DMS 273 (cell line): ENCODE data around the gene SNX15.

ENCODE experiments used
- DNase-seq: peaks from one replicate; lab custom pipeline; 2025; ENCODE audit not compliant: unreplicated experiment; lab: John Stamatoyannopoulos, UW

Gene SNX15

DNA sequence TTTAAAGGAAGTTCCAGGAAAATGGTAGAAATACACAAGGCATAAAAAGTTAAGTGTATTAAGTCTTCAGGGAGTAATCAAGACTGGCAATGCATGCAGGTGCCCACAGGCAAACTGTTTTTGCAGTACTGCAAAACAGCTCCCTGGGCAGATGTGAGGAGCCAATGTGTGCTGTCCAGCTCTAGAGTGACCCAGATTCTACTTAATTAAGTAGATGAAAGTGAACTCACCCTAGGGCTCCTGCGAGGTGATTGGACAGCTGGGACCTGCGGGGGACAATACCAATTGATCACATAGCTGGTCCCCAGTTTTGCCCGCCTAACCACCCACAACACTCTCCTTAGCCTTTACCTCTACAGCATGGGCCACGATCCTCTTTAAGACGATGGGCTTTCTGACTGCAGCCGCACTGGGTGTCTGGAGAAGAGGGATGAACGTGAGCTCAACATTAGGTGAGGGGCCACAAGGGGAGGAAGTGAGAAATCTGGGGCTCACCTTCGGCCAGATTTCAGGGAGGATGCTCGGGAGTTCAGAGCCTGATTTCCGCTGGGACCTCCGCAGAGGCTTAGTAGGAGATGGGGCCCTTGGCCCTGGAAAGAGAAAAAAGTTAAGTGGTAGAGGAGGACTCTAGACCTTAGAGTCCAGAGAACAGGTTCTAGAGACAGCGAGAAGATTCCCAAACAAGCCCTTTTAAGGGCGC, 56.0 kb downstream of the SNX15 start:
- DNase-seq, result no peak

DNA sequence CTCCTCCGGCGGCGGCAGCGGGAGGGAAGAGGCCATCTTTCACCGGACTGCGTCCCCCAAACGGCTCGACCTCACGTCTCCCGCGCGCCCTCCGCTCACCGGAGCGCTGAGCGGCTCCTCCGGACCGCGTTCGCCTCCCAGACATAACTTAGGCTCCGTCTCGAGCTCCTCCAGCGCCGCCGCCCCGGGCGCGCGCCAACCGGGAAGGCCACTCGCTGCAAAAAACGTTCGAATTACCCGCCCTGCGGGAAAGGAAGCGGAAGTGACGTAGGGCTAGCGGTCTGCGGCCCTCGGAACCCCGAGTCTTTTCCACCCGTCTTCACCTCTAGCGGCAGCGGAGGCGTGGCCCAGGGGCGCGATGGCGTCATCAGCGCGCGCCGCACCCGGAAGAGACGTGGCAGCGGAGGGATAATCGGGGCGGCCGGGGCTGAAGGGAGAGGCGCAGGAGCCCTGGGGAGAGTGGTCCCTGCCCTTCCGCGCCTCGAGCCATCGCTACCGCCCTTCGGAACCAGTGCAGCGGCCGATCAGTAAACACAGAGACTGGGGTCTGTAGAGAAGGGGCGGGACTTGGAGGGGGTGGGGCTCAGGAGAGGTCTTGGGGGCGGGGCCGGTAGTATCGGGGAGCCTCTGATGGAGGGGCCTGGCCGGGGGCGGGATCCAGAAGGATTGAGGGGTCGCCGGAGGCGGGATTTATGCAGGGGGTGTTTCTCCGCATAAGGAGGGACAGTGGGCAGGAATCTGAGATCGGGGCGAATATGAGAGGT, 56.8 kb downstream of the SNX15 start, which contains the start of the genes CDCA5 and ZFPL1:
CDCA5 (minus strand) TSS at position 207 of the 764 bp plus-strand sequence; CDS start at position 145, 62 bp downstream.
ZFPL1 (plus strand) TSS at position 389 of the 764 bp plus-strand sequence. CDS start 477 bp downstream, outside the sequence.
- DNase-seq, result peak; percentile 97

DNA sequence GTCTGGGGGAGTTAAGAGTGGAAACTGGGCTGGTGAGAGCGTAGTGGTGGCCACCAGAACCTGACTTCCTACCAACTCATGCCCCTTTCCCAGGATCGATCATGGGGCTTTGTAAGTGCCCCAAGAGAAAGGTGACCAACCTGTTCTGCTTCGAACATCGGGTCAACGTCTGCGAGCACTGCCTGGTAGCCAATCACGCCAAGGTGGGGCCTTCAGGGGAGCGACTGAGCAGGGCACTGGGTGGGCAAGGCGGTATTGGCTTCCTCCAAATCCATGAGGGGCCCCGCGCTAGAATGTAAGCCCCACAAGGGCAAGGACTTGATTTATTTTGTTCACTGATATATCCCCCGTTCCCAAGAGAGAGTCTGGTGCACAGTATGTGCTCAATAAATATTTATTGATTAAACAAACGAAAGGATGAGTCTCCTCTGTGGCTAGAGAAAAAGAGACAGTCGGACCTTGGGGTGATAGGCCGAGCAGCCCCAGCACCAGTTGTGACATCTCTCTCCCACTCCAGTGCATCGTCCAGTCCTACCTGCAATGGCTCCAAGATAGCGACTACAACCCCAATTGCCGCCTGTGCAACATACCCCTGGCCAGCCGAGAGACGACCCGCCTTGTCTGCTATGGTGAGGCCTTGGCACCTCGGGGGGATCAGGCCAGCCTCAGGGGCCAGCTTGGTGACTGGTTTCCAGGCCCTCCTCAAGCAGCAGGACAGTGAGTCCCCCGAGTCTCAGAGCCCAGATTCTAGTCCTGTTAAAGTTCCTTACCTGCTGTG, 57.5 kb downstream of the SNX15 start:
- DNase-seq, result no peak

DNA sequence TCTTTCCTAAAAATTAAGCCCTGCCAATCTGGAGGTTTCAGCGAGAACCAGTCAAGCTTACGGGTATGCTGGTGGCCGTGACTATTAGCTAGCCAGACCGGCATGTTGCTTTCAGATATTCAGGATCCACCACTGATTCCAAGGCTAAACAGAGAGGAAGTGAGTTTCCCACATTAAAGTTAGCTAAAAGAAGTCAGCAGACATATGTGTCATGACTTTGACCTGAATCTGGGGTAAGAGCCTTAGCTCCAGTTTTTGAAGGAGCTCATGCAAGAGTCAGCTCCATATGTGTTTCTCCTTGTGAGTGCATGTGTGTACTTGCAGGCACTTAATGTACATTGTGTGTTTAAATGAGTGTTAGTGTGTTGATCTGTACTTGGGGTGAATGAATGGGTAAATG, 58.2 kb downstream of the SNX15 start:
- no peak for DNase-seq

DNA sequence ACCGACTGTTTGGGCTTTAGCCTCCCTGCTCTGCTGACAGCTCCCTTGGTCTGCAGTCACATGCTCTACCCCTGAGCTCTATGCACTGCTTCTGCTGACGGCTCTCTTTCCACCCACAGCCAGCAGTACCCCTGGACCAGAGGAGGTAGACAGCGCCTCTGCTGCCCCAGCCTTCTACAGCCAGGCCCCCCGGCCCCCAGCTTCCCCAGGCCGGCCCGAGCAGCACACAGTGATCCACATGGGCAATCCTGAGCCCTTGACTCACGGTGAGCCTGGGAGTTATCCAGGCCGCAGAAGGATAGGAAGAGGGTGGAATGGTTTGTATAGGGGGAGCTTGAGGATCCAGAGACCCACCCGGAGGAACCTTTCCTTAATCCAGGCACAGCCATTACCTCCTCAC, 59.6 kb downstream of the SNX15 start:
- no peak for DNase-seq

DNA sequence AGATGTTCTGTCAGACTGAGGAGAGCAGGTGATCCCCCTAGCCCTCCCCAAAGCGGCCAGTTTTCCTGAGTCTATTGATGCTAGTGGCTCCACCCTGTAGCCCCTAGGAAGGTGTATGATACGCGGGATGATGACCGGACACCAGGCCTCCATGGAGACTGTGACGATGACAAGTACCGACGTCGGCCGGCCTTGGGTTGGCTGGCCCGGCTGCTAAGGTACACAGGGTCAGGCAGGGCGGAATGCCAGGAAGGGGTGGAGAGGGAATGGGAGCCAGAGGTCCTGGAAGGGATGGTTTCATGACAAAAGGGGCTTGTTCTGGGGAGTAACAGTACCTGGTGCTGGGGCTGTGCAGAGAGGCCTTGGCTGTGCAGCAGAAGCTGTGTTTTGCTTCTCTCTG, 60.0 kb downstream of the SNX15 start:
- DNase-seq, result no peak

DNA sequence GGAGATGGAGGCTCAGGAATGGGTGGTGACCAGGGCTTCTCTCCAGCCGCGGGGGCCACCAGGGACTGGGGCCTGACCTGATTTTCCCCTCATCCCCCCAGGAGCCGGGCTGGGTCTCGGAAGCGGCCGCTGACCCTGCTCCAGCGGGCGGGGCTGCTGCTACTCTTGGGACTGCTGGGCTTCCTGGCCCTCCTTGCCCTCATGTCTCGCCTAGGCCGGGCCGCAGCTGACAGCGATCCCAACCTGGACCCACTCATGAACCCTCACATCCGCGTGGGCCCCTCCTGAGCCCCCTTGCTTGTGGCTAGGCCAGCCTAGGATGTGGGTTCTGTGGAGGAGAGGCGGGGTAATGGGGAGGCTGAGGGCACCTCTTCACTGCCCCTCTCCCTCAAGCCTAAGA, 60.6 kb downstream of the SNX15 start:
- DNase-seq, result no peak

DNA sequence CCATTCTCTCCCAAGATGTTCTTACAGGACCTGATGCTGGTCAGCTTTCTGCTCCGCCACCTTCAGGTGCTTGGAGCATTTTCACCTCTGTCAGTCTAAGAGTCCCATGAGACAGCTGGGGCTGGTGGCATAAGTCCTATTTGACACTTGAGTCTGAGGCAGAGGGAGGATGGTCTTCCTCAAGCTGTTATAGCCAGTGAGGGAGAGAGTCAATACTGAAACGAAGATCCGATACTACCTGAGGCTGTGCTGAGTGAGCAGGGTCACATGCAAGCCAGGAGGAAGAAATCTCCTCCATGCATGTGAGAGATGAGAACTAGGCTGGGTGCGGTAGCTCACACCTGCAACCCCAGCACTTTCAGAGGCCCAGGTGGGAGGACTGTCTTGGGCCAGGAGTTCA, 62.4 kb downstream of the SNX15 start:
- no peak for DNase-seq
